NCI-H82 (cell line): ENCODE measurements around the gene MIPOL1.

Experiments
- DNase-seq: peaks from one replicate; lab custom pipeline; 2025; lab: John Stamatoyannopoulos, UW

The MIPOL1 gene

GRCh38 chr14:37597914-37598746, 400.4 kb downstream of the MIPOL1 start:
- DNase-seq = no peak

- DNase-seq = no peak
Observed at GRCh38 chr14:37598747-37599506, 401.2 kb downstream of the MIPOL1 start.

- DNase-seq = no peak
Observed at GRCh38 chr14:37599507-37600368, 402.0 kb downstream of the MIPOL1 start.

GRCh38 chr14:37600880-37601741, 403.4 kb downstream of the MIPOL1 start:
- DNase-seq = no peak

GRCh38 chr14:37601865-37602264, 404.1 kb downstream of the MIPOL1 start:
- DNase-seq = no peak
